ENCODE results near the gene BACH2. TPM values are rescaled to one million over a fixed set of nuclear protein-coding genes. Genes with fewer than 3 reads are reported as not detected.

The BACH2 gene
- total and polyA plus RNA-seq, 2 of the 8 experiments (the other 6 are each of a cell fraction or from before 2014, with no cell fraction given): 1.9 to 5.9 TPM

DNA sequence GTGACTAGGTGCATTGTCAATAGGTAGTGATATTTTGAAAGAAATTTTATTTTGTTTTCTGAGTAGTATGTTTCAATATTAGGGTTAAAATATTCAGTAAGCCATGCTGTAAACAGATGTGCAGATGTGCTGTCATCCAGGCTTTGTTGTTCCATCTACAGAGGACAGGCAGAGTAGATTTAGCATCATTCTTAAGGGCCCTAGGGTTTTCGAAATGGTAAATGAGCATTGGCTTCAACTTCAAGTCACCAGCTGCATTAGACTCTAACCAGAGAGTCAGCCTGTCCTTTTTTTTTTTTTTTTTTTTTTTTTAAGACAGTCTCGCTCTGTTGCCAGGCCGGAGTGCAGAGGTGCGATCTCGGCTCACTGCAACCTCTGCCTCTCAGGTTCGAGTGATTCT is 27.1 kb upstream of the BACH2 start (continued):
- TF ChIP-seq CHD7 (IDR thresholded peaks at IDR 0.05; ENCODE audit: insufficient replicate concordance, low read length) (no peak), E2F6 (IDR thresholded peaks at IDR 0.05) (no peak), SIX5 (IDR thresholded peaks at IDR 0.05; ENCODE audit: low read depth, low read length) (no peak)
